Fibroblast of the aortic adventitia (primary cell): ENCODE measurements around the gene TIGIT. TPM values are rescaled to one million over a fixed set of nuclear protein-coding genes. Genes with fewer than 3 reads are reported as not detected.

Source experiments
- DNase-seq: peaks from one replicate; pipeline ENCODE4 v3.0.0-alpha.2; 2010; ENCODE audit warnings: low read depth
- H3K4me3 ChIP-seq: 2 replicates; pipeline ENCODE4 v1.5.1; 2011; ENCODE audit warnings: low read depth, mild to moderate bottlenecking, control low read depth, low read length, moderate library complexity
- CTCF ChIP-seq: IDR thresholded peaks from 2 replicates; pipeline ENCODE4 v1.5.1; 2011; ENCODE audit warnings: mild to moderate bottlenecking, low read length, control low read depth, inconsistent platforms; ENCODE audit not compliant: insufficient read depth
- total RNA-seq: library from RNA; depleted of rRNA; stranded (reverse); fragments of >200 nt; gene quantifications from 2 replicates; pipeline ENCODE4 v1.2.3, GENCODE V29; 2012; ENCODE audit warnings: low replicate concordance

TIGIT gene
- total RNA-seq, 1 donor, result 0.18 TPM

GRCh38 chr3:114338651-114339357, 45.0 kb downstream of the TIGIT start:
- no peak for TF ChIP-seq CTCF
- H3K4me3 ChIP-seq, result no peak overlapping the region
- no peak for DNase-seq

- TF ChIP-seq CTCF, result no peak
- H3K4me3 ChIP-seq, result no peak overlapping the region
- no peak for DNase-seq
Observed at GRCh38 chr3:114344492-114344891, 50.7 kb downstream of the TIGIT start.

GRCh38 chr3:114350271-114350670, 56.4 kb downstream of the TIGIT start:
- TF ChIP-seq CTCF, result no peak
- no peak for DNase-seq
- no peak overlapping the region for H3K4me3 ChIP-seq

GRCh38 chr3:114350690-114351089, 56.9 kb downstream of the TIGIT start:
- no peak overlapping the region for H3K4me3 ChIP-seq
- no peak for DNase-seq
- TF ChIP-seq CTCF, result no peak

GRCh38 chr3:114351123-114351821, 57.4 kb downstream of the TIGIT start:
- no peak for TF ChIP-seq CTCF
- no peak for DNase-seq
- H3K4me3 ChIP-seq, result no peak overlapping the region

GRCh38 chr3:114351822-114352145, 58.0 kb downstream of the TIGIT start:
- no peak for TF ChIP-seq CTCF
- no peak for DNase-seq
- no peak overlapping the region for H3K4me3 ChIP-seq

GRCh38 chr3:114355653-114356052, 61.8 kb downstream of the TIGIT start:
- no peak overlapping the region for H3K4me3 ChIP-seq
- no peak for DNase-seq
- no peak for TF ChIP-seq CTCF
